Measurements from ENCODE around the gene NTN3.

NTN3 gene

GRCh38 chr16:2492292-2492691 lies 21.2 kb downstream of the NTN3 start:
- Histone ChIP-seq H2AK5ac (ENCODE audit: low read length) (no peak overlapping the region), H2BK5ac (ENCODE audit: low read depth, low read length, poor library complexity) (no peak overlapping the region), H3K4me3 (ENCODE audit: low read depth, low read length) (no peak overlapping the region), H3K23ac (ENCODE audit: low read length) (no peak overlapping the region), H3K36me3 (ENCODE audit: control insufficient read depth in 1 of 2, insufficient read depth in 2 of 2, low read length in 2 of 2) (peaks cover 9 to 14% of the 10 kb centered on the region in 2 experiments), H3K79me2 (ENCODE audit: control insufficient read depth, insufficient read depth, low read length, poor library complexity) (no peaks in the 10 kb centered on the region), H3K9ac (ENCODE audit: low read length) (no peak overlapping the region), H4K8ac (ENCODE audit: low read depth, low read length) (no peak overlapping the region), H4K12ac (ENCODE audit: low read depth, low read length) (no peak overlapping the region), H3K4me1 (ENCODE audit: control insufficient read depth in 1 of 2, insufficient read depth in 2 of 2, low read length in 2 of 2) (peaks cover 4 to 7% of the 10 kb centered on the region in 2 experiments), H4K91ac (ENCODE audit: low read depth, low read length) (no peak overlapping the region), H2BK12ac (ENCODE audit: low read length) (no peak overlapping the region), H3K14ac (ENCODE audit: low read length) (no peak overlapping the region), H3K27me3 (ENCODE audit: insufficient read depth, low read length) (no peaks in the 10 kb centered on the region), H2AFZ (ENCODE audit: insufficient read depth, low read length, poor library complexity) (no peak overlapping the region), H3K79me1 (ENCODE audit: low read length) (no peaks in the 10 kb centered on the region), H3K18ac (ENCODE audit: low read length) (no peak overlapping the region), H3K27ac (ENCODE audit: low read depth, low read length) (no peak overlapping the region), H3K4me2 (ENCODE audit: low read length) (no peak overlapping the region), H3K9me3 (ENCODE audit: insufficient read depth, low read depth, low read length) (no peaks in the 10 kb centered on the region), H3K4ac (ENCODE audit: low read depth, low read length) (no peak overlapping the region), H2BK120ac (ENCODE audit: insufficient read depth, low read length, poor library complexity) (no peak overlapping the region)
- no peak for DNase-seq
- no CpG with 5 or more reads among the region's 13 CpGs for WGBS (ENCODE audit: extremely low coverage, insufficient coverage, insufficient read length)

GRCh38 chr16:2493605-2494004 lies 22.5 kb downstream of the NTN3 start:
- Histone ChIP-seq H4K12ac (ENCODE audit: low read depth, low read length) (no peak overlapping the region), H3K27ac (ENCODE audit: low read depth, low read length) (no peak overlapping the region), H3K4ac (ENCODE audit: low read depth, low read length) (no peak overlapping the region), H2BK120ac (ENCODE audit: insufficient read depth, low read length, poor library complexity) (no peak overlapping the region), H3K79me1 (ENCODE audit: low read length) (no peaks in the 10 kb centered on the region), H3K23ac (ENCODE audit: low read length) (no peak overlapping the region), H4K91ac (ENCODE audit: low read depth, low read length) (no peak overlapping the region), H3K4me3 (ENCODE audit: low read depth, low read length) (no peak overlapping the region), H3K18ac (ENCODE audit: low read length) (no peak overlapping the region), H2AFZ (ENCODE audit: insufficient read depth, low read length, poor library complexity) (no peak overlapping the region), H2BK12ac (ENCODE audit: low read length) (no peak overlapping the region), H3K27me3 (ENCODE audit: insufficient read depth, low read length) (no peaks in the 10 kb centered on the region), H3K4me1 (ENCODE audit: control insufficient read depth in 1 of 2, insufficient read depth in 2 of 2, low read length in 2 of 2) (peaks cover 0 to 2% of the 10 kb centered on the region in 2 experiments), H2AK5ac (ENCODE audit: low read length) (no peak overlapping the region), H3K9ac (ENCODE audit: low read length) (no peak overlapping the region), H3K79me2 (ENCODE audit: control insufficient read depth, insufficient read depth, low read length, poor library complexity) (no peaks in the 10 kb centered on the region), H4K8ac (ENCODE audit: low read depth, low read length) (no peak overlapping the region), H2BK5ac (ENCODE audit: low read depth, low read length, poor library complexity) (no peak overlapping the region), H3K4me2 (ENCODE audit: low read length) (no peak overlapping the region), H3K14ac (ENCODE audit: low read length) (no peak overlapping the region), H3K9me3 (ENCODE audit: insufficient read depth, low read depth, low read length) (no peaks in the 10 kb centered on the region), H3K36me3 (ENCODE audit: control insufficient read depth in 1 of 2, insufficient read depth in 2 of 2, low read length in 2 of 2) (peaks cover 12 to 17% of the 10 kb centered on the region in 2 experiments)
- DNase-seq, result no peak
- WGBS (ENCODE audit: extremely low coverage, insufficient coverage, insufficient read length), result no CpG with 5 or more reads among the region's 6 CpGs

- no peak for DNase-seq
- no peaks in the 10 kb centered on the region for H3K9me3 ChIP-seq (ENCODE audit: insufficient read depth, low read depth, low read length)
- H3K27me3 ChIP-seq (ENCODE audit: insufficient read depth, low read length), result no peaks in the 10 kb centered on the region
- no peak overlapping the region for H4K91ac ChIP-seq (ENCODE audit: low read depth, low read length)
- no peak overlapping the region for H3K14ac ChIP-seq (ENCODE audit: low read length)
- H4K8ac ChIP-seq (ENCODE audit: low read depth, low read length), result no peak overlapping the region
- no peak overlapping the region for H3K27ac ChIP-seq (ENCODE audit: low read depth, low read length)
- peaks cover 0 to 2% of the 10 kb centered on the region in 2 experiments for H3K4me1 ChIP-seq (ENCODE audit: control insufficient read depth in 1 of 2, insufficient read depth in 2 of 2, low read length in 2 of 2)
- no peak overlapping the region for H3K4me2 ChIP-seq (ENCODE audit: low read length)
- no peak overlapping the region for H2BK5ac ChIP-seq (ENCODE audit: low read depth, low read length, poor library complexity)
- H3K79me2 ChIP-seq (ENCODE audit: control insufficient read depth, insufficient read depth, low read length, poor library complexity), result no peaks in the 10 kb centered on the region
- H2AFZ ChIP-seq (ENCODE audit: insufficient read depth, low read length, poor library complexity), result no peak overlapping the region
- H4K12ac ChIP-seq (ENCODE audit: low read depth, low read length), result no peak overlapping the region
- H3K4ac ChIP-seq (ENCODE audit: low read depth, low read length), result no peak overlapping the region
- no peak overlapping the region for H3K9ac ChIP-seq (ENCODE audit: low read length)
- WGBS (ENCODE audit: extremely low coverage, insufficient coverage, insufficient read length), result no CpG with 5 or more reads among the region's 5 CpGs
- no peak overlapping the region for H2BK12ac ChIP-seq (ENCODE audit: low read length)
- H3K4me3 ChIP-seq (ENCODE audit: low read depth, low read length), result no peak overlapping the region
- H2AK5ac ChIP-seq (ENCODE audit: low read length), result no peak overlapping the region
- H2BK120ac ChIP-seq (ENCODE audit: insufficient read depth, low read length, poor library complexity), result no peak overlapping the region
- no peak overlapping the region for H3K23ac ChIP-seq (ENCODE audit: low read length)
- no peaks in the 10 kb centered on the region for H3K79me1 ChIP-seq (ENCODE audit: low read length)
- H3K36me3 ChIP-seq (ENCODE audit: control insufficient read depth in 1 of 2, insufficient read depth in 2 of 2, low read length in 2 of 2), result peaks cover 17 to 20% of the 10 kb centered on the region in 2 experiments
- no peak overlapping the region for H3K18ac ChIP-seq (ENCODE audit: low read length)
These were observed 23.5 kb downstream of the NTN3 start for GRCh38 chr16:2494616-2495015.

DNA sequence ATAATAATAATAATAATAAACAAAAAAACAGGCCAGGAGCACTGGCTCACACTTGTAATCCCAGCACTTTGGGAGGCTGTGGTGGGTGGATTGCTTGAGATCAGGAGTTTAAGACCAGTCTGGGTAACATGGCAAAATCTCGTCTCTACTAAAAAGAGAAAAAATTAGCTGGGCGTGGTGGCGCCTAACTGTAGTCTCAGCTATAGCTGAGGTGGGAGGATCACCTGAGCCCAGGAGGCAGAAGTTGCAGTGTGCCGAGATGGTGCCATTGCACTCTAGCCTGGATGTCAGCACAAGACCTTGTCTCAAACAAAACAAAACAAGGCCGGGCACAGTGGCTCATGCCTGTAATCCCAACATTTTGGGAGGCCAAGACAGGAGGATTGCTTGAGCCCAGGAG lies 23.9 kb downstream of the NTN3 start:
- Histone ChIP-seq H3K79me2 (ENCODE audit: control insufficient read depth, insufficient read depth, low read length, poor library complexity) (no peaks in the 10 kb centered on the region), H3K27me3 (ENCODE audit: insufficient read depth, low read length) (no peaks in the 10 kb centered on the region), H3K79me1 (ENCODE audit: low read length) (no peaks in the 10 kb centered on the region), H2AK5ac (ENCODE audit: low read length) (no peak overlapping the region), H3K27ac (ENCODE audit: low read depth, low read length) (no peak overlapping the region), H2BK5ac (ENCODE audit: low read depth, low read length, poor library complexity) (no peak overlapping the region), H4K91ac (ENCODE audit: low read depth, low read length) (no peak overlapping the region), H4K12ac (ENCODE audit: low read depth, low read length) (no peak overlapping the region), H3K36me3 (ENCODE audit: control insufficient read depth in 1 of 2, insufficient read depth in 2 of 2, low read length in 2 of 2) (peaks cover 17 to 20% of the 10 kb centered on the region in 2 experiments), H3K4me3 (ENCODE audit: low read depth, low read length) (no peak overlapping the region), H3K18ac (ENCODE audit: low read length) (no peak overlapping the region), H3K4ac (ENCODE audit: low read depth, low read length) (no peak overlapping the region), H3K23ac (ENCODE audit: low read length) (no peak overlapping the region), H3K14ac (ENCODE audit: low read length) (no peak overlapping the region), H4K8ac (ENCODE audit: low read depth, low read length) (no peak overlapping the region), H3K9ac (ENCODE audit: low read length) (no peak overlapping the region), H2BK120ac (ENCODE audit: insufficient read depth, low read length, poor library complexity) (no peak overlapping the region), H3K4me1 (ENCODE audit: control insufficient read depth in 1 of 2, insufficient read depth in 2 of 2, low read length in 2 of 2) (peaks cover 0 to 2% of the 10 kb centered on the region in 2 experiments), H2AFZ (ENCODE audit: insufficient read depth, low read length, poor library complexity) (no peak overlapping the region), H3K9me3 (ENCODE audit: insufficient read depth, low read depth, low read length) (no peaks in the 10 kb centered on the region), H2BK12ac (ENCODE audit: low read length) (no peak overlapping the region), H3K4me2 (ENCODE audit: low read length) (no peak overlapping the region)
- WGBS (ENCODE audit: extremely low coverage, insufficient coverage, insufficient read length), result no CpG with 5 or more reads among the region's 5 CpGs
- DNase-seq, result no peak
